ENCODE measurements around the gene ATXN3.

DNA sequence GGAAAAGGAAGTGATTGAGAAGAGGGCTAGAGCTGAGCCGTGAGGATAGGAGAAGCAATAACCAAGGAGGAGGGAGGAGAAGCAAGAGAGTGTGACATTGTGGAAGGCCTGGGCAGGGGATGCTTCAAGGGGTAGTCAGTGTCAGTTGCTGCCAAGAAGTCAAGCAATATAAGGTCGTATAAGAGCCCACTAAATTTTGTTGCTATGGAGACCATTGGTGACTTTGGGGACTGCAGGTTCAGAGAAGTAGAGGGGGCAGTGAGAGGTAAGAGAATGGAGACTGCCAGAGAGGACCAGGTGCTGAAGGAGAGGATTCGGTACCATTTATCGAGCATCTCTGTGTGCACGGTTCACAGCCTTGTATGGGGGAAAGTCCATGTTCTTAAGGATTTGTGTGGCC, 3.1 kb upstream of the ATXN3 start:
- no peak for TF ChIP-seq NFIC (IDR thresholded peaks at IDR 0.05; ENCODE audit: borderline replicate concordance)
- TF ChIP-seq, protein P1, sequence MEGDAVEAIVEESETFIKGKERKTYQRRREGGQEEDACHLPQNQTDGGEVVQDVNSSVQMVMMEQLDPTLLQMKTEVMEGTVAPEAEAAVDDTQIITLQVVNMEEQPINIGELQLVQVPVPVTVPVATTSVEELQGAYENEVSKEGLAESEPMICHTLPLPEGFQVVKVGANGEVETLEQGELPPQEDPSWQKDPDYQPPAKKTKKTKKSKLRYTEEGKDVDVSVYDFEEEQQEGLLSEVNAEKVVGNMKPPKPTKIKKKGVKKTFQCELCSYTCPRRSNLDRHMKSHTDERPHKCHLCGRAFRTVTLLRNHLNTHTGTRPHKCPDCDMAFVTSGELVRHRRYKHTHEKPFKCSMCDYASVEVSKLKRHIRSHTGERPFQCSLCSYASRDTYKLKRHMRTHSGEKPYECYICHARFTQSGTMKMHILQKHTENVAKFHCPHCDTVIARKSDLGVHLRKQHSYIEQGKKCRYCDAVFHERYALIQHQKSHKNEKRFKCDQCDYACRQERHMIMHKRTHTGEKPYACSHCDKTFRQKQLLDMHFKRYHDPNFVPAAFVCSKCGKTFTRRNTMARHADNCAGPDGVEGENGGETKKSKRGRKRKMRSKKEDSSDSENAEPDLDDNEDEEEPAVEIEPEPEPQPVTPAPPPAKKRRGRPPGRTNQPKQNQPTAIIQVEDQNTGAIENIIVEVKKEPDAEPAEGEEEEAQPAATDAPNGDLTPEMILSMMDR (IDR thresholded peaks at IDR 0.05), result no peak
- no peak for TF ChIP-seq EZH2phosphoT487 (IDR thresholded peaks at IDR 0.05; ENCODE audit: borderline replicate concordance, low read depth)
